Prostate gland (tissue), 2 donors: Measurements from ENCODE around the gene FARS2.

Experiments used
- POLR2A ChIP-seq: fragments of 450-650 bp; IDR thresholded peaks from one replicate; pipeline ENCODE4 v1.6.1; 2016; ENCODE audit warnings: antibody characterized with exemption, mild to moderate bottlenecking
- POLR2AphosphoS5 ChIP-seq: sonication (generic); formaldehyde crosslinking; IDR thresholded peaks from one replicate; pipeline ENCODE4 v1.6.1; 2017; ENCODE audit warnings: antibody characterized with exemption
- TF ChIP-seq, protein P1 (sequence below), 4 experiments: fragments of 200-600 bp in 2 of 4; fragments of 450-650 bp in 2 of 4; sonication (generic) in 2 of 4; IDR thresholded peaks; 1 replicate in 3 of 4; 2 replicates in 1 of 4; pipeline ENCODE4 v1.5.1; 2016 to 2019; ENCODE audit warnings: antibody characterized with exemption in 4 of 4, mild to moderate bottlenecking in 2 of 4, moderate library complexity in 2 of 4

DNA sequence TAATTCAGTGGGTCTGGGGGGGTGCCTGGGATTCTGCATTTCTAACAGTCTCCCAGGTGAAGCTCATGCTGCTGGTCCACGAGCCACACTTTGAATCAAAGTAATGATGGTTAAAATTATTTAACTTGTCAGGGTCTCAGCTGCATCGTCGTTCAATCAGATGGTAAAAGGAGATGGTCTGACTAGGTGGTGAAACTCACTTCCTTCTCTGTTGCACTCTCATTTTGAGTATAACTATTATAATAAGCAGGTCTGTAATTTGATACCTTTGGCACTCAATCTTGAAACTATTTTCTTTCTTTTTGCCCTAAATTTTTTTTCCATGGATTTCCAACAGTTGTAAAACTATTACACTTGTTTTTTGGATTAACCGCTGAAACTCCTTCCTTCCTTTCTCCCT, 292.5 kb downstream of the FARS2 start:
- TF ChIP-seq POLR2AphosphoS5, result no peak
- TF ChIP-seq POLR2A, result no peak
- TF ChIP-seq, protein P1, sequence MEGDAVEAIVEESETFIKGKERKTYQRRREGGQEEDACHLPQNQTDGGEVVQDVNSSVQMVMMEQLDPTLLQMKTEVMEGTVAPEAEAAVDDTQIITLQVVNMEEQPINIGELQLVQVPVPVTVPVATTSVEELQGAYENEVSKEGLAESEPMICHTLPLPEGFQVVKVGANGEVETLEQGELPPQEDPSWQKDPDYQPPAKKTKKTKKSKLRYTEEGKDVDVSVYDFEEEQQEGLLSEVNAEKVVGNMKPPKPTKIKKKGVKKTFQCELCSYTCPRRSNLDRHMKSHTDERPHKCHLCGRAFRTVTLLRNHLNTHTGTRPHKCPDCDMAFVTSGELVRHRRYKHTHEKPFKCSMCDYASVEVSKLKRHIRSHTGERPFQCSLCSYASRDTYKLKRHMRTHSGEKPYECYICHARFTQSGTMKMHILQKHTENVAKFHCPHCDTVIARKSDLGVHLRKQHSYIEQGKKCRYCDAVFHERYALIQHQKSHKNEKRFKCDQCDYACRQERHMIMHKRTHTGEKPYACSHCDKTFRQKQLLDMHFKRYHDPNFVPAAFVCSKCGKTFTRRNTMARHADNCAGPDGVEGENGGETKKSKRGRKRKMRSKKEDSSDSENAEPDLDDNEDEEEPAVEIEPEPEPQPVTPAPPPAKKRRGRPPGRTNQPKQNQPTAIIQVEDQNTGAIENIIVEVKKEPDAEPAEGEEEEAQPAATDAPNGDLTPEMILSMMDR (IDR thresholded peaks at IDR 0.05), result no peak
